GM18868 (cell line): ENCODE results near the gene PPBP.
"Not testable (repeated sequence)": the region's sequence is repeated elsewhere in the genome, so short reads cannot be mapped to it uniquely, and the experiment has no call there.

Experiments
- ATAC-seq: cut with Tn5 transposase; IDR thresholded peaks from one replicate; pipeline ENCODE4 v1.9.1; 2021; ENCODE audit warnings: mild to moderate bottlenecking, moderate library complexity; ENCODE audit not compliant: unreplicated experiment

The PPBP gene

DNA sequence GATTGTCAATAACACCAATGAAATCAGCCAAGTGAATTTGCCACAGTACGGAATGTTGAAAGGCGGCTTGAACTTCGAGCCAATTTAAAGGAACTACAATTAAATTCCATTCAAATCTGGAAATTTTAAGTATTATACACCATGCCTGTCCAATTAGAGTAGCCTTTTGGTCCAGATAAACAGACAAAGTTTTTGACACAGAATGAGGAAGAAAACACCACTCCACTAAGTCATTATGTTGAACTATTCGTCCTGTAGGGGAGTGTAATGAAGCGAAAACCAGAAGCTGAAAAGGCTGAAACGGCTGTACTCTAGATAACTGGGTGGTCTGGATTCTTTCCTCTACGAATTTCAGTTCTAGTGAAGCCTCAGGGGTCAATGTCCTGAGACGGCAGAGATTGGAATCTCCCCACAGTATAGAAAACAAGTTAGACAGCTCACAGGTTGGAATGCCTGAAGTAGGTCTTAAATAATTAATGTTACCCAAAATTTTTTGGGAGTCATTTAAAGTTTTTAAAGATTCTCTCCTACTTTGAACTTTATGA is 37.5 kb downstream of the PPBP start:
- ATAC-seq, result not testable (repeated sequence)

DNA sequence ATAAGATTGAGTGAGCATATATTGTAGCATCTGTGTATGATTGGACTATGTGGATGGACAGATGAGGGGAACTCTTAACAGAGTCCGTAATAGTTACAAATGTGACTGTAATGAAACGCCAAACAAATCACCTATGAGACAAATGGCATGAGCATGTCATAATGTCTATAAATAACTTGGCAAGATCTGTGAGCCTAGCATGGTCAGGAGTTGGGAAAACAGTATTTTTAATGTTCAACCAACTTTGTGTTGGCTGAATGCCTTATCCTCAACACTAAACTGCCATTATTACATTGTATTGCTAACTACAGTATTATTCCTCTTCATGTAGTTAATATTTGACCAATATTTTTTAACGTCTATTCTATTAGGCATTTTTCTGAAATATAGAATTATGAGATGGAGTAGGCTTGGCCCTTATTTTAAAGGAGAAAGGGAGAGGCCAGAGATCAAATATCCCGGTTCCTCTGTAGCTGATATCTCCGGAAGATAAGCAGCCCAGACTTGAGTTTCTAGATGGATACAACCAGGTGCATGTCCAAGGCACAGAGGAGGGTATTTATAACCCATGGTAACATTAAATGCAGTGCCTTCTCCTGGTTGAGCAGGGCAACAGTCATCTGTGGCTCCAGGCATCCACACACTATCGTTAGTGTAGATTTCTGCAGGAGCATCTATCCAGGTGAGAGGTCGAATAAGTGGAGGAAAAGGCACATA is 38.8 kb downstream of the PPBP start:
- ATAC-seq, result no peak

DNA sequence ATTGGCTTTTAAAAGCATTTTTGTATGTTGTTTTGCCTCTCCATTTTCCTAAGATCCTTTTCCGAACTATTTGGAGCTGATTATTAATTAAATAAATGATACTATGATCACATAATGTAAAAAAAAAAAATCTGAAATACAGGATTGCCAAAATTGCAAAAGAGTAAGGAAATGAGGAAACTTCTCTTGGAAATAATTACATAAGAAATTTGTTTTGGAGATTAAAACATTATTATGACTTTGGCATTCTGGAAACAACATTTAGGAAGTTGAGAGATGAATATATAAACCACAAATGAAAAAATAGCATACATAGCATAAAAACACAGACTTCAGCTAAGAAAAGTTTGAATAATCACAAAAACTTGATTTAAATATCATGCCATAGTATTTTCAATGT is 39.7 kb downstream of the PPBP start:
- no peak for ATAC-seq

DNA sequence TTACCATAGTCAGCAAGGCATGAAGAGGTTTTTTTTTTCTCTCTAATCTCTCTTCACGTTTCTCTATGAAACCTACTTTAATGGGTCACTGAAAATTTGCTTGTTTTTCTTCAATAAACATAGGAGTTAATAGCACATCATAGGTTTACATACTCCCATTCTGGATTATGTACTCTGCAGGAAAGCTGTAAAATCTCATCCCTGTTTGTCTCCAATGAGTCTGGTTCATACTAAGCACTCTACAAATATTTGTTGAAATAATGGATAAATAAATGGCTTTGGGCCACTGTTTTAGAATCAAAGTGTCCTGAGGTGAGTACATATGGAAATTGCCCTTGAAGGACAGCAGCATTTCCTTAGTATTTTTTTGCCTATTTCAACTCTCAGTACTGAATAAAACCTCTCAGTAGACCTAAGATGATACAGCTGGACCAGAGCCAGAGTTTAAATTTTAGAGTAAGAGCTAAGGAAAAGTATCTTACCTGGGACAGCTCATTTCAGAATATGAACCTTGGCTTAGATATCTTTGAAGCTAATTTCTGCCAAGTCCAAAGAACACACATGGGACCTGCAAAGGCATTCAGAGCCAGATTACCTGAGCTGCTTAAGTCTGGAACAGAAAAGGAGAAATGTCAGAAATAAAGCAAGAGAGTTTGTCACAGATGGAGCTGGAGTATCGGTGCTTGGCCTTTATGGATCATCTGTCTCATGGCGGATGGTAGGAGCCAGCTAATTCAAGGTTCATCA is 40.6 kb downstream of the PPBP start:
- ATAC-seq, result no peak

DNA sequence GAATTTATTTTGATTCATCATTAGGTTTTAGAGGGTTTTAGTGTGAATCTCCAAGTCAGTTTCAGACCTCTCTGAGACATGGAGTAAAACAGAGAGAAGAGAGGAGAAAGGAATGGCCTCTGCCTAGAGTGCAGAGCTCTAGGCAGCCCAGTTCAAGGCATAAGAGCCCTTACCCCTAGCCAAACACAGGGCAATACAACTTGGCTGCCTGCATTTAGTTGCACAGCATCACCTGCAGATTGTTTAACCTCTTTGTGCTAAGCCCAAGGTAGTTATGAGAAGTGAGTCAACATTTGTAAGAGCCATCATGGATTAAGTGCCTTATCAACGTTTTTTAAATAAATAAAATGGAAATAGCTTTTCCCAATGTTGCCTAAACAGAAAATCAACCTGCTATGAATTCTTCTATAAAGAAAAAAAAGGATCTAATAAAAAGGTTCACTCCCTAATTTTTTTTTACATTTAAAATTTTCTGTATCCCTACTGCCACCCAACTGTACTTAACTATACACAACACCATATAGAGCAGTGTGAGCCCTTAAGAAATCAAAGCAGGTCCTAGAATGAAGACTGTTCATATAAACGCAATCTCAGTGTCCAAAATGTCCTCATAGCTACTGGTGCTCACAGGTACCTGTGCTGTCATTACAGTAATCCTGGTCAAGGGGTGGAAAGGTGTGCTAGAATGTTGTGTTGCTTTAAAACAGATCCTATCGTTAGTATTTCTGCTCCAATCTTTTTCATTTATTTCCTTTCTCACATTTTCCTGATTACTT is 42.1 kb downstream of the PPBP start:
- ATAC-seq, result no peak

DNA sequence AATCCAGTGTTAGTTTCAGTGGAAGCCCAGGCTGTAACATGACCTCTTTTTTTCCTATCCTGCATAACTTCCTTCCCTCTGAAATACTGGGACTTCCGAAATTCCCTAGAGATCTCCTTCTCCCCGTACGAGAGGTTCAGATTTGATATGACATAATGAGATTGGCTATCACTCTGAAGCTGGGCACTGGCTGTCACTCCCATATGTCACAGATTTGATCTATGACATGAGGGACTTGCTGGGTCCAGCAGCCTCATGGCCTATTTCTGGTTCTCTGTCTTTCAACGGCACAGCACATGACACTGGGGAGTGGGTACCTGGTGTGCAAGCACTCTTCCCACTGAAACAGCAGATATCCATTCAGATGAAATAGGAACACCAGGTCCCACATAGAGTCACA is 42.9 kb downstream of the PPBP start:
- ATAC-seq, result no peak

DNA sequence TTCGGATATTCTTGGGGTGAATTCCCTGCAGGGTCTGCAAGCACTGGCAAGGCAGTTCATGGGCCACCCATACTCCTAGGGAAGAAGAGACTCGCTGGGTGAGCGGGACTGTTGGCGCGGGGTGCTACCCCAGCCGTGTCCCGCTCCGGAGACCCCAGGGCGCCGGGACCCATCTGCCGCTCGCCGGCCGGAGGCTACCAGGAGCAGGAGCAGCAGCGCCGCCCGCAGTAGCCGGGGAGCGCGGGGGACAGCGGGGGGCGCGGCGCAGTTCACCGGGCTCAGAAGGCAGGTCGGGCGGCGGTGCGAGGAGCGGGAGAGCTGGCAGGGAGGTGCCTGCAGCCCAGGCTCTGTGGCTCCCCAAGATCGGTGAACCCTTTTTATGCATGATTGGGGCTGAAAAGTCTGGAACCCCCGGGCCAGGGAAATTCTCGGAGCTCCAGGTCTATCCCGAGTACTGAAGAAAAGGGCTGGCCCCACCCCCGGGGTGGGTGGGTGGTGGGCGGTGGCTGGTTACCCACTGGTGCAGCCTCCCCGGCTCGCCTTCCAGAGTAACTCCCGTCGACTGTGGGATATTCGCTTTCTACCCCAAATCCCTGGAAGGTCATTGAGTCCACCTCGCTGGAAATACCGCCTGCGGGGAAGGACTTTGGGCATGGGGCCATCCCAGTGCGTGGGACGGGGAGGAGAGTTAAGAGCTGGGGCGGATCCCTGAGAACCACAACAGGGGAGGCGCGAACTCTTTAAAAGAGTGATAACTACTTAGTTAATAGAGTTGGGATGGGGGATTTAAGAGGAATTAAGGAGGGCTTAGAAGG is 43.7 kb downstream of the PPBP start:
- ATAC-seq, result no peak

DNA sequence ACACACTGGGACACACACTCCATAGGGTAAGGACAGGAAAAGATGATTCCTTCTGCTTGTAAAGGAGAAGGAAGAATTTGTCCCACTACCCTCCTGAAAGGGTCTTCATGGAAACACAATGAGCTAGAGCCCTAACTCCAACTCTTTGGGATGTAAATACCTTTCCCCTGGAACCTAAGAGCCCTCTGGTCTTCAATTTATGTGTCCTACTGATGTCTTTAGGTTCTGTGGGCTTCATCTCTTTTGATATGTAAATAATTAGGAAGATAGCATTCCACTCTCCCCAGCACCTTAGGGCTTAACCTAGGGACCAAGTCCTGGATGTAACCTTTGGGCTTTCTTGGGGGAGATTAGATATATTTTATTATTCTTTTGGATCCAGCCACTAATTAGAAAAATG is 44.4 kb downstream of the PPBP start:
- ATAC-seq, result no peak

DNA sequence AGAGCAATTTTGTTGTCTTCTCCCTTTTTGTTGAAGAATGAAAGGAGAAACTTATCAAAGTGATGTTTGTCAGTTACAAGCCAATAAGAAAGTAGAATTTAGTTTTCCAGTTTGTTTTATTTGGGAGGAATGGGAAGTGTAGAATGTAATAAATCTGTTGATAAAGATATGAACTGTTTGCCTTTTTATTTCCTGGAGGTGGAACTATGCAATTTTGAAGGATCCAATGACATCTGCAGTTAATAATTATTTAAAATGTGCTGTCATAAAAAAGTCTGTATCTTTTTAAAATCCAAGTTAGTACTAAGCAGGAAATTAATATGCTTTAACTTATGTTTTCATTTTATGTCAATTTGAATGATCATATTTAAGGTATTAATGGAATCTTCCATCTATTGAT is 51.0 kb downstream of the PPBP start:
- ATAC-seq, result no peak
